GM12891 (cell line): Measurements from ENCODE around the gene FNDC3B.

Experiments used
- POLR2A ChIP-seq: IDR thresholded peaks from 2 replicates; pipeline ENCODE4 v1.6.1; 2011; ENCODE audit warnings: low read depth, low read length, control low read depth
- POLR2AphosphoS5 ChIP-seq: IDR thresholded peaks from 2 replicates; pipeline ENCODE4 v1.6.1; 2011; ENCODE audit warnings: low read depth, low read length, control low read depth
- POU2F2 ChIP-seq: IDR thresholded peaks from 2 replicates; pipeline ENCODE4 v1.6.1; 2011; ENCODE audit warnings: low read depth, mild to moderate bottlenecking, control low read depth, low read length, moderate library complexity
- SPI1 ChIP-seq: IDR thresholded peaks from 2 replicates; pipeline ENCODE4 v1.6.1; 2011; ENCODE audit warnings: low read depth, low read length, control low read depth
- TAF1 ChIP-seq: IDR thresholded peaks from 2 replicates; pipeline ENCODE4 v1.6.1; 2011; ENCODE audit warnings: low read depth, low read length, control low read depth

- TF ChIP-seq POLR2AphosphoS5 (no peak), POLR2A (no peak), TAF1 (no peak), SPI1 (no peak), POU2F2 (no peak)
Measured at GRCh38 chr3:172092658-172093057, 53.3 kb downstream of the FNDC3B start.
